ENCODE measurements around the gene STK38. TPM values are rescaled to one million over a fixed set of nuclear protein-coding genes. Genes with fewer than 3 reads are reported as not detected.

STK38 gene
- total and polyA plus RNA-seq, 8 donors: 4.7 to 18.4 (median 8.6) TPM

DNA sequence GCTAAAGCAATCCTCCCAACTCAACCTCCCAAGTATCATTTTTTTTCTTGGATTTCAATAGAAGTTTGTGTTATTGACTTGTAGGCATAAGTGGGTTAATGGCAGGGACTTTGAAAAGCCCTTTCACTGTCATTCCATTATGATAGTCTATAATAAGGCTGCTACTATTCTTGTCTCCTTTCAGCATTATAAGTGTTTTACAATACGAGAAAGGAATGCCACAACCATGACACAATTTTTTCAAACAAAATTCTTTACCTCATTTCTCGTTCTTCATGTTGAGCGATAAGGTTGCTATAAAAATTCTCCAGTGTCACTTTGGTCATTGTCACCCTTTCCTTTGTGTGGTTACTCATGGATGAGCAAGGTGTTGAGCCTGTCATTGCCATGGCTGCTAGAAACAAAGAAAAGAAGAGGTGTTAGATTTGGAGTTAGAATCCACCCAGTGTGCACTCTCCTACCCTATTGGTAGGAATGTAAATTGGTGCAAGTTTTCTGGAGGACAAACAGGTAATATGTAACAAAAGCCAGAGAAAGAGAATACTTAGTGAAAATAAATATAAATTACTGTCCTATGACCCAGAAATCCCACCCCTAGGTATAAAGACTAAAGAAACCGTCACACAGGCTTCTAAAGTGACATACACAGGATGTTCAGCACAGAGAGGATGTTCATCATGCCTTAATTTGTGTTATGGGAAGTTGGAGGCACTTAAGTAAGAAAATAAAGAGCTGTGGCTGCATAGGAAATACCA, 7.3 kb downstream of the STK38 start:
- Histone ChIP-seq H3K4me3 (no peak overlapping the region), H3K27ac (no peak overlapping the region), H3K4me1 (peaks cover 0 to 14% (median 5%) of the 10 kb centered on the region in 3 donors), H3K9me3 (no peaks in the 10 kb centered on the region), H3K27me3 (no peaks in the 10 kb centered on the region), H3K36me3 (peaks cover 0 to 9% (median 0%) of the 10 kb centered on the region in 3 donors)
- ATAC-seq (no peak), DNase-seq (no peak), FAIRE-seq (no peak)
- intact Hi-C loops (cut with DNase I): no loop called here
- TF ChIP-seq, protein P1, sequence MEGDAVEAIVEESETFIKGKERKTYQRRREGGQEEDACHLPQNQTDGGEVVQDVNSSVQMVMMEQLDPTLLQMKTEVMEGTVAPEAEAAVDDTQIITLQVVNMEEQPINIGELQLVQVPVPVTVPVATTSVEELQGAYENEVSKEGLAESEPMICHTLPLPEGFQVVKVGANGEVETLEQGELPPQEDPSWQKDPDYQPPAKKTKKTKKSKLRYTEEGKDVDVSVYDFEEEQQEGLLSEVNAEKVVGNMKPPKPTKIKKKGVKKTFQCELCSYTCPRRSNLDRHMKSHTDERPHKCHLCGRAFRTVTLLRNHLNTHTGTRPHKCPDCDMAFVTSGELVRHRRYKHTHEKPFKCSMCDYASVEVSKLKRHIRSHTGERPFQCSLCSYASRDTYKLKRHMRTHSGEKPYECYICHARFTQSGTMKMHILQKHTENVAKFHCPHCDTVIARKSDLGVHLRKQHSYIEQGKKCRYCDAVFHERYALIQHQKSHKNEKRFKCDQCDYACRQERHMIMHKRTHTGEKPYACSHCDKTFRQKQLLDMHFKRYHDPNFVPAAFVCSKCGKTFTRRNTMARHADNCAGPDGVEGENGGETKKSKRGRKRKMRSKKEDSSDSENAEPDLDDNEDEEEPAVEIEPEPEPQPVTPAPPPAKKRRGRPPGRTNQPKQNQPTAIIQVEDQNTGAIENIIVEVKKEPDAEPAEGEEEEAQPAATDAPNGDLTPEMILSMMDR (IDR thresholded peaks at IDR 0.05): no peak
- WGBS, 2 donors: 96% methylated on average over 4 of the region's 4 CpGs

DNA sequence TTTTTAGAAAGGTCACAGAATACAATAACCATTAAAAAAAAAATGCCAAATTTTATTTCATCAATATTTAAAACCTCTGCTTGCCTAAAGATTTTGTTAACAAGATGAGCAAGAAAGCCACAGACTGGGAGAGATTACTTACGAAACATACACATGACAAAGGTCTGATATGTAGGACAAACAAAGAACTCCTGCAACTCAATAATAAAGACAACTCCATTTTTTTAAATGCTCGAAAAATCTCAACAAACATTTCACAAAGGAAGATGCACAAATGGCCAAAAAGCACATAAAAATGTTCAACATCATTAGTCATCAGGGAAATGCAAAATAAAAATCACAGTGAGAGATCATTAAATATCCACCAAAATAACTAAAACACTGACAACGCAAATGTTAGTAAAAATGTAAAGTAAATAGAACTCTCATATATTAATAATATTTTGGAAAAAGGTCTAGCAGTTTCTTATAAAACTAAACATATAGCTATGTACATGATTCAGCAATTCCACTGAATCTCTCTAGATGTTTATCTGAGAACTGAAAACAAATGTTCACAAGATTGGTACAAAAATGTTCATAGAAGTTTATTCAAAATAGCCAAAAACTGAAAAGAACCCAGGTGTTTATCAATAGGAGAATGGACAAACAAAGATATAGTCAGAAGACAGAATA, 10.3 kb downstream of the STK38 start:
- Histone ChIP-seq H3K27ac (no peak overlapping the region), H3K27me3 (no peaks in the 10 kb centered on the region), H3K36me3 (peaks cover 0 to 9% (median 0%) of the 10 kb centered on the region in 3 donors), H3K4me3 (no peak overlapping the region), H3K4me1 (no peaks in the 10 kb centered on the region), H3K9me3 (no peaks in the 10 kb centered on the region)
- TF ChIP-seq, protein P1 (IDR thresholded peaks at IDR 0.05): no peak
- ATAC-seq (no peak), FAIRE-seq (no peak), DNase-seq (no peak)
- 86 to 91% methylated on average over 3 of the region's 3 CpGs for WGBS, 2 donors
- intact Hi-C loops (cut with DNase I): no loop called here

DNA sequence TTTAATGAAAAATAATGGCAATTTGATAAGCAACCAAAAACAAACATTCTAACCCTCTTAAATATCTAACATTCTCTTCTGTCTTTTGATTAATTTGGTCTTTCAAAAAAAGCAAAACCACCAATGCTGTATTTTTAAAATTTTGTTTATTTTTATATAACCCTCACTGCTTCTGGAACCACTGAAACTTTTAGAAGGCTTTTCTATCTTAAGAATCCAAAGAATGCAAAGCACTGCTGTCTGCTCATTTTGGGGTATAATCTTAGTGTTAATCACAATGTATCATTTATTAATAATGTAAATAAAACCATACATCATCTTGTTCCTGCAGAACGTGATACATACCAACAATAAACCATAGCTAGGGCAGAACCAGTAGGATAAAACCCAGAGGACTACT, 14.0 kb downstream of the STK38 start:
- Histone ChIP-seq H3K9me3 (no peaks in the 10 kb centered on the region), H3K36me3 (peaks cover 0 to 3% (median 0%) of the 10 kb centered on the region in 3 donors), H3K4me3 (no peak overlapping the region), H3K27me3 (no peaks in the 10 kb centered on the region), H3K4me1 (no peaks in the 10 kb centered on the region), H3K27ac (no peak overlapping the region)
- ATAC-seq (no peak), FAIRE-seq (no peak), DNase-seq (no peak)
- 41 to 48% methylated on average over 1 of the region's 1 CpG for WGBS, 2 donors
- TF ChIP-seq, protein P1 (IDR thresholded peaks at IDR 0.05): no peak
- intact Hi-C loops (cut with DNase I): no loop called here

GRCh38 chr6:36526066-36526465, 21.2 kb downstream of the STK38 start:
- TF ChIP-seq, protein P1 (IDR thresholded peaks at IDR 0.05): no peak
- no peak for DNase-seq
- no peak overlapping the region for H3K27ac ChIP-seq
- no peak for FAIRE-seq
- intact Hi-C loops (cut with DNase I): no loop called here
- ATAC-seq: no peak
- peaks cover 0 to 7% (median 0%) of the 10 kb centered on the region in 3 donors for H3K4me1 ChIP-seq
- no peaks in the 10 kb centered on the region for H3K27me3 ChIP-seq
- no peak overlapping the region for H3K4me3 ChIP-seq
- 94 to 100% methylated on average over 2 of the region's 2 CpGs for WGBS, 2 donors
- H3K36me3 ChIP-seq: peaks cover 0 to 4% (median 2%) of the 10 kb centered on the region in 3 donors
- H3K9me3 ChIP-seq: no peaks in the 10 kb centered on the region

DNA sequence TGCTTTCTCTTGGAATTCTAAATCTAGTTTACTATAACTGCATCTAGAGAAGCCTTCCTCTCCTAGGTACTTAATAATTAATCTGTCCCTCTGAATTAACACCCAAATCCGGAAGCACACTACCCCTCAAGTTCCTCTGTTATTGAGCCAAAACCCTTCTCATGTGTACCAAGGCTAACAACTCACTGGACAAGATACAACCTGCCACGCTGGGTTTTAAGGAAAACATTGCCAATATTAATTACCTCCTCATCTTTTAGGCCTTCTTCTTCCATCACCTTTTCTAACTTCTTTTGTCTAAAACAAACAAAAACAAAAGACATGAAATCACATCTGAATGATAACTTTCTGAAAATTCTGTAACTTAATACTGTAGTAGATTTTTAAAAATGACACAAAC, 21.9 kb downstream of the STK38 start:
- no peak for FAIRE-seq
- 52 to 77% methylated on average over 2 of the region's 2 CpGs for WGBS, 2 donors
- Histone ChIP-seq H3K27me3 (no peaks in the 10 kb centered on the region), H3K27ac (no peak overlapping the region), H3K4me3 (no peak overlapping the region), H3K4me1 (peaks cover 0 to 7% (median 0%) of the 10 kb centered on the region in 3 donors), H3K9me3 (no peaks in the 10 kb centered on the region), H3K36me3 (peaks cover 2 to 9% (median 3%) of the 10 kb centered on the region in 3 donors)
- ATAC-seq: no peak
- no peak for DNase-seq
- TF ChIP-seq, protein P1 (IDR thresholded peaks at IDR 0.05): no peak
- intact Hi-C loops (cut with DNase I): no loop called here
